Medulla oblongata (tissue), 1 donor: ENCODE data around the gene TMCO1.
"Not testable (repeated sequence)": the region's sequence is repeated elsewhere in the genome, so short reads cannot be mapped to it uniquely, and the experiment has no call there.

Experiments used
- DNase-seq: peaks from one replicate; pipeline ENCODE4 v3.0.0-alpha.2; 2015; ENCODE audit errors: extremely low spot score

The TMCO1 gene

GRCh38 chr1:165768513-165769394 lies at the start of gene TMCO1:
TMCO1 (minus strand) TSS chr1:165768868; CDS start chr1:165768751, 117 bp downstream.
- DNase-seq, result peak; percentile 99

GRCh38 chr1:165816826-165817497 lies 48.3 kb upstream of the TMCO1 start:
- no peak for DNase-seq

- DNase-seq, result no peak
Observed at GRCh38 chr1:165816157-165816556, 47.5 kb upstream of the TMCO1 start.

- DNase-seq, result no peak
Observed at GRCh38 chr1:165815725-165816124, 47.1 kb upstream of the TMCO1 start.

GRCh38 chr1:165807613-165808012 lies 38.9 kb upstream of the TMCO1 start:
- DNase-seq, result no peak

- DNase-seq, result not testable (repeated sequence)
Observed at GRCh38 chr1:165804513-165804912, 35.8 kb upstream of the TMCO1 start.

- DNase-seq, result no peak
Observed at GRCh38 chr1:165799387-165799786, 30.7 kb upstream of the TMCO1 start.

GRCh38 chr1:165795894-165796293 lies 27.2 kb upstream of the TMCO1 start:
- no peak for DNase-seq

- DNase-seq, result no peak
Observed at GRCh38 chr1:165793951-165794350, 25.3 kb upstream of the TMCO1 start.

- no peak for DNase-seq
Observed at GRCh38 chr1:165787741-165788140, 19.1 kb upstream of the TMCO1 start.

- not testable (repeated sequence) for DNase-seq
Observed at GRCh38 chr1:165783519-165783918, 14.9 kb upstream of the TMCO1 start.

GRCh38 chr1:165778197-165778596 lies 9.5 kb upstream of the TMCO1 start:
- not testable (repeated sequence) for DNase-seq

- no peak for DNase-seq
Observed at GRCh38 chr1:165773324-165773965, 4.8 kb upstream of the TMCO1 start.

- no peak for DNase-seq
Observed at GRCh38 chr1:165772739-165773138, 4.1 kb upstream of the TMCO1 start.

GRCh38 chr1:165764277-165764676 lies 4.4 kb downstream of the TMCO1 start:
- no peak for DNase-seq

GRCh38 chr1:165763442-165763841 lies 5.2 kb downstream of the TMCO1 start:
- no peak for DNase-seq

GRCh38 chr1:165762725-165763124 lies 5.9 kb downstream of the TMCO1 start:
- DNase-seq, result no peak

- no peak for DNase-seq
Observed at GRCh38 chr1:165759095-165759494, 9.6 kb downstream of the TMCO1 start.

- no peak for DNase-seq
Observed at GRCh38 chr1:165755393-165756010, 13.2 kb downstream of the TMCO1 start.

- no peak for DNase-seq
Observed at GRCh38 chr1:165753934-165754333, 14.7 kb downstream of the TMCO1 start.

GRCh38 chr1:165748550-165748949 lies 20.1 kb downstream of the TMCO1 start:
- no peak for DNase-seq
